ENCODE data around the gene PFKFB3. TPM values are rescaled to one million over a fixed set of nuclear protein-coding genes. Genes with fewer than 3 reads are reported as not detected.

PFKFB3 gene
- total and polyA plus RNA-seq, 2 of the 13 experiments (the other 11 are each of a cell fraction or from before 2014, with no cell fraction given) = 1.2 to 13.3 TPM

DNA sequence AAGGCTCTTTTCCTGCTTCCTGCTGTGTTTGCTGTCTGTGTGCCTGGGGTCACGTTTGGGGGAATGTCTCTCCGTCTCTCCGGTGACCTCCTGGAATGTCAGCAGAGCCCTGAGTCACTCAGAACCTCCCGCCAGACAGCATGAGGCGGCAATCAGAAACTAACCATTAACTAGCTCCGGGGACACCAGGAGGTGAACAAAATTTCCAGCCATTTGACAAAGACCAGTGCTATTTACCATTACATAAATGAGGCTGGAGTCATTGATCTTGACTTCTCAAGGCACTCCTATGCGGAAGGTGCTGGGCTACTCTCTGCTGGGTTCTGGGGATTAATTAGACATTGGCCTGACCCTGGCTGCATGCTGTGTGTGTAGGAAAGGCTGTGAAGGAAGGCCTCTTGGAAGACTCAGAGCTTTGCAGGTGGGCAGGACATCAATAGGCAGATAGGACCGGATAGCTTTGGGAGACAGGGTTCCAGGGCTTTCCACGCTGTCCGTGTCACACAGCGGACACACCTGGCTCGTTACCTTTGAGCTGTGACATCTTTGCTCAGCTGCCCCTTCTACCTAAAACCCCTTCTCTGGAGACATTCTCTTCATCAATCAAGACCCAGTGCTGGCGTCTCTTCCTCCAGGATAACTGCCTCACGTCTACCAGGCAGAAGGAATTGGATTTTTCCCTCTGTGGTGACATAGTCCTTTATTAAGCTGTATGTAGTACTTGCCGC, 77.0 kb downstream of the PFKFB3 start:
- peaks cover 39% of the 10 kb centered on the region for H3K4me1 ChIP-seq (ENCODE audit: insufficient read depth, low read length)
- CTCF ChIA-PET (ENCODE audit: low intra/inter-chr PET ratio, low total read pairs) = no interaction called here
- no peak overlapping the region for H3K9ac ChIP-seq (ENCODE audit: insufficient read depth, low read depth, low read length)
- WGBS (ENCODE audit: low lambda C conversion rate) = 48% methylated on average over 13 of the region's 15 CpGs
- no TSS peak for BruUV-seq (replicated peaks)
- intact Hi-C loops (cut with micrococcal nuclease; ENCODE audit: unreplicated experiment) (loop anchor here (5.0 to 10.0 kb wide), 2 partner anchors 77 to 125 kb away; partner anchors contain the start of gene PFKFB3), in situ Hi-C loops (cut with HindIII; ENCODE audit: extremely low pct_ligation_motif_present, low pct_unique_long_range_greater_than_20kb) (no loop called here)
- H3K27me3 ChIP-seq (ENCODE audit: control insufficient read depth in 1 of 2, insufficient read depth in 2 of 2, low read length in 2 of 2) = no peaks in the 10 kb centered on the region
- DNase-seq (ENCODE audit: low spot score) (peak; percentile 97), ATAC-seq (peak; percentile 99), FAIRE-seq (peak; percentile 100)
- H3K9me3 ChIP-seq (ENCODE audit: low read length) = no peaks in the 10 kb centered on the region
- H3K27ac ChIP-seq (ENCODE audit: extremely low read length, insufficient read depth, low read length) = peak overlapping the region; percentile 19
- POLR2A ChIA-PET = interaction anchor here (0.9 kb wide), 1 partner anchor 77 kb away, joined by 3 read pairs; the partner anchor contains the start of gene PFKFB3
- no peaks in the 10 kb centered on the region for H3K36me3 ChIP-seq (replicated peaks in 1 of 2; ENCODE audit: control insufficient read depth in 1 of 2, insufficient read depth in 2 of 2, low read length in 2 of 2)
- H3K4me3 ChIP-seq (replicated peaks in 1 of 3; ENCODE audit: insufficient read depth in 1 of 3, low read depth in 2 of 3, low read length in 3 of 3) = no peak overlapping the region
- H4K20me1 ChIP-seq (ENCODE audit: insufficient read depth, low read length) = no peaks in the 10 kb centered on the region
- H2AFZ ChIP-seq (ENCODE audit: low read length) = no peak overlapping the region
- peak overlapping the region; percentile 40 for H3K4me2 ChIP-seq (ENCODE audit: low read depth, low read length)
- no peaks in the 10 kb centered on the region for H3K79me2 ChIP-seq (ENCODE audit: insufficient read depth, low read length)
- TF ChIP-seq ZNF333 (CRISPR knock-in tag; IDR thresholded peaks at IDR 0.05; ENCODE audit: borderline replicate concordance) (no peak), GFI1 (CRISPR knock-in tag; IDR thresholded peaks at IDR 0.05; ENCODE audit: borderline replicate concordance) (no peak), SIX4 (CRISPR knock-in tag; IDR thresholded peaks at IDR 0.05) (no peak), ZFAT (CRISPR knock-in tag; conservative IDR thresholded peaks at IDR 0.05) (no peak), ZNF543 (CRISPR knock-in tag; IDR thresholded peaks at IDR 0.05) (peak; percentile 9; the same call in 1 of the 2 replicates), PRPF4 (IDR thresholded peaks at IDR 0.05; ENCODE audit: low read depth, low read length, poor library complexity, severe bottlenecking) (no peak)
- TF ChIP-seq, protein P1, sequence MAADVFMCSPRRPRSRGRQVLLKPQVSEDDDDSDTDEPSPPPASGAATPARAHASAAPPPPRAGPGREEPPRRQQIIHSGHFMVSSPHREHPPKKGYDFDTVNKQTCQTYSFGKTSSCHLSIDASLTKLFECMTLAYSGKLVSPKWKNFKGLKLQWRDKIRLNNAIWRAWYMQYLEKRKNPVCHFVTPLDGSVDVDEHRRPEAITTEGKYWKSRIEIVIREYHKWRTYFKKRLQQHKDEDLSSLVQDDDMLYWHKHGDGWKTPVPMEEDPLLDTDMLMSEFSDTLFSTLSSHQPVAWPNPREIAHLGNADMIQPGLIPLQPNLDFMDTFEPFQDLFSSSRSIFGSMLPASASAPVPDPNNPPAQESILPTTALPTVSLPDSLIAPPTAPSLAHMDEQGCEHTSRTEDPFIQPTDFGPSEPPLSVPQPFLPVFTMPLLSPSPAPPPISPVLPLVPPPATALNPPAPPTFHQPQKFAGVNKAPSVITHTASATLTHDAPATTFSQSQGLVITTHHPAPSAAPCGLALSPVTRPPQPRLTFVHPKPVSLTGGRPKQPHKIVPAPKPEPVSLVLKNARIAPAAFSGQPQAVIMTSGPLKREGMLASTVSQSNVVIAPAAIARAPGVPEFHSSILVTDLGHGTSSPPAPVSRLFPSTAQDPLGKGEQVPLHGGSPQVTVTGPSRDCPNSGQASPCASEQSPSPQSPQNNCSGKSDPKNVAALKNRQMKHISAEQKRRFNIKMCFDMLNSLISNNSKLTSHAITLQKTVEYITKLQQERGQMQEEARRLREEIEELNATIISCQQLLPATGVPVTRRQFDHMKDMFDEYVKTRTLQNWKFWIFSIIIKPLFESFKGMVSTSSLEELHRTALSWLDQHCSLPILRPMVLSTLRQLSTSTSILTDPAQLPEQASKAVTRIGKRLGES (CRISPR knock-in tag; IDR thresholded peaks at IDR 0.05; ENCODE audit: borderline replicate concordance) = no peak
- TF ChIP-seq, protein P2, sequence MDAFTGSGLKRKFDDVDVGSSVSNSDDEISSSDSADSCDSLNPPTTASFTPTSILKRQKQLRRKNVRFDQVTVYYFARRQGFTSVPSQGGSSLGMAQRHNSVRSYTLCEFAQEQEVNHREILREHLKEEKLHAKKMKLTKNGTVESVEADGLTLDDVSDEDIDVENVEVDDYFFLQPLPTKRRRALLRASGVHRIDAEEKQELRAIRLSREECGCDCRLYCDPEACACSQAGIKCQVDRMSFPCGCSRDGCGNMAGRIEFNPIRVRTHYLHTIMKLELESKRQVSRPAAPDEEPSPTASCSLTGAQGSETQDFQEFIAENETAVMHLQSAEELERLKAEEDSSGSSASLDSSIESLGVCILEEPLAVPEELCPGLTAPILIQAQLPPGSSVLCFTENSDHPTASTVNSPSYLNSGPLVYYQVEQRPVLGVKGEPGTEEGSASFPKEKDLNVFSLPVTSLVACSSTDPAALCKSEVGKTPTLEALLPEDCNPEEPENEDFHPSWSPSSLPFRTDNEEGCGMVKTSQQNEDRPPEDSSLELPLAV (CRISPR knock-in tag; conservative IDR thresholded peaks at IDR 0.05; ENCODE audit: low read depth) = no peak
- TF ChIP-seq, protein P3, sequence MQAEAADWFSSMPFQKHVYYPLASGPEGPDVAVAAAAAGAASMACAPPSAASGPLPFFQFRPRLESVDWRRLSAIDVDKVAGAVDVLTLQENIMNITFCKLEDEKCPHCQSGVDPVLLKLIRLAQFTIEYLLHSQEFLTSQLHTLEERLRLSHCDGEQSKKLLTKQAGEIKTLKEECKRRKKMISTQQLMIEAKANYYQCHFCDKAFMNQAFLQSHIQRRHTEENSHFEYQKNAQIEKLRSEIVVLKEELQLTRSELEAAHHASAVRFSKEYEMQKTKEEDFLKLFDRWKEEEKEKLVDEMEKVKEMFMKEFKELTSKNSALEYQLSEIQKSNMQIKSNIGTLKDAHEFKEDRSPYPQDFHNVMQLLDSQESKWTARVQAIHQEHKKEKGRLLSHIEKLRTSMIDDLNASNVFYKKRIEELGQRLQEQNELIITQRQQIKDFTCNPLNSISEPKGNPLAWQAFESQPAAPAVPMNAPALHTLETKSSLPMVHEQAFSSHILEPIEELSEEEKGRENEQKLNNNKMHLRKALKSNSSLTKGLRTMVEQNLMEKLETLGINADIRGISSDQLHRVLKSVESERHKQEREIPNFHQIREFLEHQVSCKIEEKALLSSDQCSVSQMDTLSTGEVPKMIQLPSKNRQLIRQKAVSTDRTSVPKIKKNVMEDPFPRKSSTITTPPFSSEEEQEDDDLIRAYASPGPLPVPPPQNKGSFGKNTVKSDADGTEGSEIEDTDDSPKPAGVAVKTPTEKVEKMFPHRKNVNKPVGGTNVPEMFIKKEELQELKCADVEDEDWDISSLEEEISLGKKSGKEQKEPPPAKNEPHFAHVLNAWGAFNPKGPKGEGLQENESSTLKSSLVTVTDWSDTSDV (CRISPR knock-in tag; IDR thresholded peaks at IDR 0.05) = no peak
- TF ChIP-seq, protein P4, sequence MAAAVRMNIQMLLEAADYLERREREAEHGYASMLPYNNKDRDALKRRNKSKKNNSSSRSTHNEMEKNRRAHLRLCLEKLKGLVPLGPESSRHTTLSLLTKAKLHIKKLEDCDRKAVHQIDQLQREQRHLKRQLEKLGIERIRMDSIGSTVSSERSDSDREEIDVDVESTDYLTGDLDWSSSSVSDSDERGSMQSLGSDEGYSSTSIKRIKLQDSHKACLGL (CRISPR knock-in tag; IDR thresholded peaks at IDR 0.05) = no peak
